GM19238 (cell line): ENCODE results near the gene PTPN22.

ENCODE experiments used
- DNase-seq: peaks from one replicate; pipeline ENCODE4 v3.0.0; 2011; ENCODE audit warnings: low spot score; ENCODE audit not compliant: insufficient read length

PTPN22 gene

DNA sequence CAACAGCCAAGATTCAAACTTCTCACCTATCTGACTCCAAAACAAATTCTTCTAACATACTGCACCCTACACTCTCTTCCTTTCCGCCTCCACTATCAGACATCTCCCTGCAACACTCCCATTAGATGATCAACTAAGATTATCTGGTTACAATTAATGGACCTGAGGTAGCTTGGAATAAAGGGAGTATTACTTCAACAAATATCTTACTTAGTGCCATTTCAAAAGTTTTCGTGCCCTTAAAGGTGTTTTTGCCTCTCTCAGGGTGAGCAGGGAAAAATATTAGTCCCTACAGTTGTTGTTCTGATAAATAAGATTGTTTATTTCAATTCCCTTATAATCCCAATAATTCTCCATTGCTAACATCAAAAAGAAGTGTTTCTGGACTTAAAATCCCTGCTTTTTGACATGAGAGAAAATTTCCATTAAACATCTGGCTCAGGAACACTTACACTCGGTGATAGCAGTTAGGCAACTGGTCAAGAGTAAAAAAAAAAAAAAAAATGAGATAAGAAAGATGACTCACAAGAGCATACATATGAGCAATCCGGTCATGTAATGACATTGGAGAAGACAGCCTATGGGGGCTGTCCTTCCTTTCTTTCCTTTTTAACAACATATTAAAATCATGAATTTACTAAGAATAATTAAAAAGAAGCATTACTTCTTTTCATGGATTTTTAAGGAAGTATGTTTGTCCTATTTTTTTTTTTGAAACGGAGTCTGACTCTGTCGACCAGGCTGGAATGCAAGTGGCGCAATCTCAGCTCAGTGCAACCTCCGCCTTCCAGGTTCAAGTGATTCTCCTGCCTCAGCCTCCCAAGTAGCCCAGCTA lies 66.9 kb downstream of the PTPN22 start:
- no peak for DNase-seq

DNA sequence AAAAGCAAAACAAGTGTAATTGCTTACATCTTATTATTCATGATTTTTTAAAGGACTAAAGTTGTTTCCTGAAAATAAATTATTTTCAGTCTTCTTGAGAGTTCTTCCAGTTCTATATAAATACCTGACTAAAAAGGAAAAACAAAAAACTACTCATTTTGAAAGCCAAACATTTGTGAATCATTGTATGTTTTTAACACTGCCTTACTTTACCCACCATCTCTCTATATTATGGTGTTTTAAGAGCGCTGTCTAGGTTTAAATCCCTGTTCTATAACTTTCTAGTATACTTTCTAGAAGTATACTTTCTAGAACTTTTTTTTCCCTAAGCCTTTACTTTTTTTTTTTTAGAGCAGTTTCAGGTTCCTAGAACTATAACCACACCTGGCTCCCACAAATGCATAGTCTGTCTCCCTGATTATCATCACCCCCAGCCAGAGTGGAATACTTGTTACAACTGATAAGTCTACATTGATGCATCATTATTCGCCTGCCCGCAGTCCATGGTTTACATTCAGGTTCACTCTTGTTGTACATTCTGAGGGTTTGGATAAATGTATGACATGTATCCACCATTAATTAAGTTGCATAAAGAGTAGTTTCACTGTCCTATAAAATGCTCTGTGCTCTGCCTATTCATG lies 69.0 kb downstream of the PTPN22 start:
- no peak for DNase-seq

DNA sequence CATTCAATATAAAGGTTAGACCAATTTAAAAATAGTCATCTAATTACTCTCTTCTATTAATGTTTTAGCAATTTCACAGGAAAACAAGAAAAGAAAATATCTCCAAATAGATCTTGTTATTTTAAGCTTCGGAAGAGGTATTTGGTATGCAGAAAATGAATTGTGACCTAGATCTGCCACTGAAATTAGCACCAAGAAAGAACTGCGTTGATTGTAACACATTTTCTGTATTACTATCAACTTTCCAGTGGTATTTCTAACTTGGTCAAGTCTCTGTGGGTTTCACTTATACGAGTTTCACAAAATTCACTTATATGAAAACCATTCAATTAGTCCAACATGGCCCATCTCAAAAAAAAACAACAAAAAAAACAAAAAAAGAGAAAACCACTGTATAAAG lies 71.0 kb downstream of the PTPN22 start:
- DNase-seq, result no peak

DNA sequence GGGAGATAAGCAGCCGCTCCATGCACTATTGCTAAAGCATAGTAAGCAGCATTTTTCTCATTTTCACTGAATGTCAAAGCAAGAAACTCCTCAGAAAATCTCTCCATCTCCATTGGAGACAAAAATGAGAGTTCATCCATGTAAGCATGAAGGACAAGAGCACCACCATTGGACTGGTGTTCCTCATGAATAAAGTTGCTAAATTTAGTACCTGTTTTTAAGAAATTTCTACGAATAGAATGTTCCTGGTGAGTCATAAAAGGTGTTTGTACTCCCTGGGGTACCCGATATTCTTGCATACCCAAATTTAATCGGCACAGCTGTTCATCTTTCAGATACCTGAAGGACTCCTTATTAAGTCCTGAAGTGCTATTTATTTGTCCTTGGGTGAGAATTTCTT lies 74.0 kb downstream of the PTPN22 start:
- no peak for DNase-seq

DNA sequence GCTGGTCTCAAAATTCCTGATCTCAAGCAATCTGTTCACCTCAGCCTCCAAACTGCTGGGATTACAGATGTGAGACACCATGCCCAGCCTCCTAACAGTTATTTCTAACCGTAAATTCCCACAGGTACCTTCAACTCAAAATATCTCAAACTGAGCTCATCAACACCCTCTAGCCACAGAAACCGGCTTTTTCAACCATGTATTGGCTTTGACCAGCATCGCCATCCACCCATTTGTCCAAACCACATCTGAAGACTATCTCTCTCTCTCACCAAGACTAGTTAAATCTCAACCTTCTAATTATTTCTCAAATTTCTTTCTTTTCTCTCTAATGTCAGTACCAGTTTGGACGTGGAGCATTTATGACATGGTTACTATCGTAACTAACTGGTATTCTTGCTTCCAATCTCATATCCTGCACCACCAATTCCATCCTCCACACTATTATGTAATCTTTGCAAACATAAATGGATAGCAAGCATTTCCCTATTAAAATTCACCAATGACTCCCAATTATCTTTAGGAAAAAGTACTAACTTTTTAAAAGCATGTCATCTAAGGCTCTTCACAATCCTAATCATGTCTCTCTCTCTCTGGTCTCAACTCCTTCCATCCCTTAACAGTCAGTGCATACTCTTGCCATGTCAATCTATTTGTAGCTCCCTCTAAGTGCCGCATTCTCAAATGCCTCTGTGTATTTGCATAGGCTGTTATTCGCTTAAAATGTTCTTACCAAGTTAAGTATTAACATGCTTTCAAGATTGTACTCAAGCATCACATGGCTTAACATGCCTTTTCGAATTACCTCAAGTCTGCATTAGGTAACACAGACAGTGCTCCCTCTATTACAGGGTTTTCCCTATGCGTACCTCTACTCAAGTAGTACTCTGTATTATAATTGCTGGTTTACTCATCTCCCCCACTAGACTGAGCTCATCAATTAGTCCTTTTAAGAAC lies 77.4 kb downstream of the PTPN22 start:
- DNase-seq, result no peak

DNA sequence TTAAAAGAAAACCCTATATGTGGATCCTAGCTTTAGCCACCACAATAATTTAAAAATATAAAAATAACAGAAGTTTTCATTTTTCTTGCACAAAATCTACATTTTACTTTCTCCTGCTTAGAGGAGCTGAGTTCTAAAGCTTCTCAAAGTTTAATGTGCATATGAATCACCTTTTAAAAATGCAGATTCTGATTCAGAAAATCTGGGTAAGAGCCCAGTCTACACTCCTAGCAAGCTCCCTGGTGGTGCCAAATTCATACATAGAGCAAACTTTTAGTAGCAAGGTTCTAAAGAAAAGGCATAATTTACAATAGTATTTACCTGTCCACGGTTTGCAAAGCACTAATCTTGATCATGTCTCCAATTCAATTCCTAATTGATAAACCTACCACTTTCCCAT lies 78.5 kb downstream of the PTPN22 start:
- no peak for DNase-seq

DNA sequence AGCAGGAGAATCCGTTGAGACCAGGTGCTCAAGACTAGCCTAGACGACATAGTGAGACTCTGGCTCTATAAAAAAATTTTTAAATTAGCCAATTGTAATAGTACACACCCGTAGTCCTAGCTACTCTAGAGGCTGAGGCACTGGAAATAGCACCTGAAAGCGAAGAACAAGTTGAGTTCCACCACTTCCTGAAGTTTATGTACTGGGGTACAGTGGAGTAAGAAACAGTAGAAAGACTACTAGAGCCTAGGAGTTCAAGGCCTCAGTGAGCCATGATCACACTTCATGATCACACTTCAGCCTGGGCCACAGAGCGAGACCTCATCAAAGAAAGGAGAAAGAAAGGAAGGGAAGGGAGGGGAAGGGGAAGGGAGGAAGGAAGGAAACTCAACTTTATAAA lies 79.0 kb downstream of the PTPN22 start:
- no peak for DNase-seq

DNA sequence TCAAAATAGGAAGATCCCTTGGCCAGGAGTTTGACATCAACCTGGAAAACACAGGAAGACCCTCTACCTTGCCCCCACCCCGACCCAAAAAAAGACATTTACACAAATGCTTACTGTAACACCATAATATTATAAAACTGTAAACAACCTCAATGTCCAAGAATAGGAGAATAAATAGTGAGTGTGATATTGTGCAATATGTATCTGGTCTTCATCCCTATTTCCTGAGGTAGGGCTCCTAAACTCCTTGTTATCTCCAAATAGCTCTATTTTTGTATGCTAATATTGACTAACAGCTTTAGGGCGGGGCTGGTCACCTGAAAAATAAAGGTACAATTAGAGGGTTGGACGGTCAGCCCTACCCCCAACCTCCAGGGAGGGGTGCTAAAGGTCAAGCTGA lies 82.7 kb downstream of the PTPN22 start:
- no peak for DNase-seq

DNA sequence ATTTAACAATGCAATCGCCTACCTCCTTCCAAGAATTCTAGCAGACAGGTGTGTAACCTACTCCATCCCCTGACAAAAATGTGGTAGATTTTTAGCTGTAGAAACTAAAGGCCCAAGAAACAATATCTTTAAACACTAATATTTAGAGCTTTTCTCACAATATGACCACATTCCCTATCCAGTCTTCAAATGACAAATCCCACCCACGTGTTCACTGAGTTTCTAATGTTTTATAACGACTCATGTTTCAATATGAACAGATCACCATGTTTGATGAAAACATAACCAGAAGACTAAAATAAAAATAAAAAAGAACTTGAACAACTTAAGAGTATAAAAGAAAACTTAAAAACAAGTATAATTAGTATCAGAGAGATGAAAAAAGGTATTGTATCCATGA lies 83.8 kb downstream of the PTPN22 start:
- no peak for DNase-seq

DNA sequence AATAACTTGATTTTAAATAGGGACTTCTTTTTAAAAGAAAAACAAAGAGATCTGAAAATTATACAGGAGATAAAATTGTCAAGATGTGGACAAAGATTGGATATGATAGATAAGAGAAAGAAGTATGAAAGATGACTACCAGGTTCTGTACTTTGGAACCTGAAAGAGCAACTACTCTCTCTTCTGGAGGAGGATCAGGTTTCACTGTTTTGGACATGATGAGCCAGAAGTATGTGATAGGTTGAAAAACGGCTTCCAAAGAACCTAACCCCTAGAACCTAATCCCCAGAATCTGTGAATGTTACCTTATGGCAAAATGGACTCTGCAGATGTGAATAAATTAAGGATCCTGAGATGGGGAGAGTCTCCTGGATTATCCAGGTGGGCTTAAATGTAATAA lies 85.4 kb downstream of the PTPN22 start:
- no peak for DNase-seq

DNA sequence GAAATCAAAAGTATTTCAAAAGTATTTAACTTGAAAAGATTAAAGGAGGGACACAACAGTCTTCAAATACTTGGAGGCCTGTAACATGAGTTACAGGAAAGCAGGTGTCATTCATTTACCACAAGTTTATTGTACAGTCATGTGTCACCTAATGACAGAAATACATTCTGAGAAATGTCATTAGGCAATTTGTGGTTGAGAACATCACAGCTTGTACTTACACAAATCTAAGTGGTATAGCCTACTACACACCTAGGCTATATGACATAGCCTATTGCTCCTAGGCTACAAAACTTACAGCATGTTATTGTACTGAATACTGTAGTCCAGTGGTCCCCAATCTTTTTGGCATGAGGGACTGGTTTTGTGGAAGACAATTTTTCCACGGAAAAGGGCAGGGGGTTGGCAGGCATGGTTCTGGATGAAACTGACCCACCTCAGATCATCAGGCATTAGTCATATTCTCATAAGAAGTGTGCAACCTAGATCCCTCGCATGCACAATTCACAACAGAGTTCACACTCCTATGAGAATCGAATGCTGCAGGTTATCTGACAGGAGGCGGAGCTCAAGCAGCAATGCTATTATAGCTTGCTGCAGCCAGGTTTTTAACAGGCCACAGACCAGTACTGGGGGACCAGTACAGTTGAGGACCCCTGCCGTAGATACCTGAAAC lies 87.3 kb downstream of the PTPN22 start:
- DNase-seq, result no peak

DNA sequence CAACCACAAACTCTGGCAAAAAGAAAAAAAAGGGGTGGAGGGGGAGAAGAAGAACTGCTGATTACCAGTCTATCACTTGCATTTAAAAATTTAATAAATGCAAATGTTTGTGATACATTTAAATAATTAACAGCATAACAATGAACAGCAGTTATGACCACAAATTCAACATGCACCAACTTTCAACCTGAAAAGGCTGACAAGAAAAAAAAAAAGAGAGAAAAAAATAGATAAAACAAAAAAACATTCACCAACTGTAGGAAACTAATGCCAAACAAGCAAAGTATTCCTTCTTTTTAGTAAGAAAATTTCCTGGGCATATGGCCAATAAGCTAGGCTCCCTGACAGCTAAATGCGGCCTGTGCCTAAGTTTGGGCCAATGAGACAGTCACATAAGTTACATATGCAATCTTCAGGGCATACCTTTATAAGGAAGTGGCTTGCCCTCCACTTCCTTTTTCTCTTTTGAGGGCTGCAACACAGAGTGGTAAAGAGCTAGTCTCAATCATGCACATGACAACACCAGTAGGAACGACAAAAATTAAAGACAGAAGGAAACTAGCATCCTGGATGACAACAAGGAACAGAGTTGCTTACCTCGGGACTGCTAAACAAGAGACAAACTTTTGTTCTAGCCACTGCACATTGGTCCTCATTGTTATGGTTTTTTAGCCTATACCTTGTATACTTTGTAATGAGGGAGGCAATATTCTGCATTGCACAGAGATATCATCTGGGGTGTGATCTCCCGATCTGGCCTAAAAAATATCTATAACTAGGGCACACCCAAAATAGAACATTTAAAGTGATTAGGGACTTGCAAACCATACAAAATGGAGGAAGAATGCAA lies 88.0 kb downstream of the PTPN22 start:
- DNase-seq, result peak; percentile 16

DNA sequence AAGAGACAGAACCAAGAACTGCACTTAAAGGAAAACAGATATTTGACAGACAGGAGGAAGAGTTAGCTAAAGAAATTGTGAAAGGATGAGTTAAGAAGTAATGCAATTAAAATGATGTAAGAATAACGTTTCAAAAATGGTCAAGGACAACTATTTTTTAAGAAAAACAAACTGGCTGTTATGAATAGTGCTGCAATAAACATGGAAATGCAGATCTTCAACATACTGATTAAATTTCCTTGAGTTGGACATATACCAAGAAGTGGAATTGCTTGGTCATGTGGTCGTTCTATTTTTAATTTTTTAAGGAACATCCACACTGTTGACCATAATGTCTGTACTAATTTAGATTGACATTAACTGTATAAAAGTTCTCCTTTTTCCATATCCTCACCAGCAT lies 89.1 kb downstream of the PTPN22 start:
- DNase-seq, result no peak

DNA sequence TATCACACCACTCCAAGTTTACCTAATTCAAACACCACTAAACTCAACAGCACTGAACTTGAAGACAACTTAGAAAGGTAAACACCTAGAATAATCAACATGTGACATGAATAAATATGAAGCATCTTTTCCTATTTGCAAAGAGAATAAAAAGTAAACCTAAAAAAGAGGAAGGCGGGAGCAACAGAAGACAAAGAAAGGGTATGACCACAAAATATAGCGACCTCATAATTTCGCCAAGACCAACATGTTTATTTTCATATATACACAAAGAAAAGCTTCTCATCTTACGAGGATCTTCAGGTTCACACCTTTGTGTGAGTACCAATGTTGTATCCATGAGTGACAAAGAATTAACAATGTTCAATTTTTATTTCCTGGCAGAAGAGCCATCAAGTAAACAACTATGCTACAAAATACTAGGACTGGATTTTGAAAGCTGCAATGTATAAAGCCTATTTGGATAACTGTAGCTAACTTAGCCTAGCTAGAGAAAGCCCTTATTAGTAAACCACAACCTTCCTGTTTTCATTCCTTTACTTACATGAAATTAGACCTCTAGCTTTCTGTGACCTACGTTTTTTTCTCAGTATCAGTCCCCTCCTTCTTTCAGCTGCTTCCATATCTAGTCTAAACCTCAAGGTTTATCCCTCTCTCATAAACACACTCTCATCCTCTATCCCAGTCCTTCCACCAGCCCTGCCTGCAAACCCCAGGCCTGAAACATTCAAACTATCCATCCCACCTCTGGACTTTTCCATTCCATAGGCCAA lies 91.0 kb downstream of the PTPN22 start:
- no peak for DNase-seq

DNA sequence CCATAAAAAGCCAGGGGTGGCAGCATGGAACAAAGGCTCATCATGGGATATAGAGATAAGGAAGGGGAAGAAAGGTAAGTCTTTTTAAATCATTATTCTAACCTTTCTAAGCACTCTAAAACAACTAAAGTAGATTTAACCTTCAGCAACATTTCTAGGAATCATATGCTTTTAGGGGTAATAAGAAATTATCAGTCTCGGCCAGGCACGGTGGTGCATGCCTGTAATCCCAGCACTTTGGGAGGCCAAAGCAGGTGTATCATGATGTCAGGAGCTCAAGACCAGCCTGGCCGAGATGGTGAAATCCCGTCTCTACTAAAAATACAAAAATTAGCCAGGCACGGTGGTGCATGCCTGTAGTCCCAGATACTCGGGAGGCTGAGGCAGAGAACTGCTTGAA lies 92.0 kb downstream of the PTPN22 start:
- DNase-seq, result no peak

DNA sequence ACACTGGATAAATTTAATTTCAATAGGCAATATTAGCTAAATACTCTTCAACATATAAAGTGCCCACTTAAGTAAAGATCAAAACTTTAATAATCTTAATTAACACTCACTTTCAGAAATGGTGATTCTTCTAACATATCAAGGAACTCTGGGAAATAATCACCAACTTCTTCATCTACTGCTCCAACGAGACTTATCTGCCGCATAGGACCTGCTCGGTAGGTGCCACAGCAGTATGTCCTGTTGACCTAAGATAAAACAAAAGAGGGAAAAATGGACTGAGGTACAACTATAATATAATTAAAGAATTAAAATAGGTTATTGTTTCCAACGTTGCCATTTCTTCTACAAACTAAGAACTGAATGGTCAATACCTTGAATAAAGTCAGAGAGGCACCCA lies 94.0 kb downstream of the PTPN22 start:
- no peak for DNase-seq

DNA sequence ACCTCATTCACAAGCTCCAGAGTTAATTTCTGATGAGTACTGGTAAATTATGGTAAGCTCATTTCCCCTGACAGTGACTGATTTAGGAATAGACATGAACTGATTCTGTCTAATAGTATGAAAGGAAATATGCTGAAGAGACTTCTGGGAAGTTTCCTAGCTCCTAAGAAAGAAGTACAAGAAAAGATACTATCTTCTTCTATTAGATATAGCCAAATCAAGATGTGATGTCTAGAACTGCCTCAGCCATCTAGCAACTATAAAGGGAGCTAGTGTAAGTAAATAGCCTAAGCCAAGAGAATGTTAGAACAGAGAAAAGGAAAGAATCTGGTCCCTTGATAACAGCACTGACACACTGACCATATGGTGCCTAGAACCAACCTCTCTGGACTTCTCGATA lies 101.5 kb downstream of the PTPN22 start:
- no peak for DNase-seq

DNA sequence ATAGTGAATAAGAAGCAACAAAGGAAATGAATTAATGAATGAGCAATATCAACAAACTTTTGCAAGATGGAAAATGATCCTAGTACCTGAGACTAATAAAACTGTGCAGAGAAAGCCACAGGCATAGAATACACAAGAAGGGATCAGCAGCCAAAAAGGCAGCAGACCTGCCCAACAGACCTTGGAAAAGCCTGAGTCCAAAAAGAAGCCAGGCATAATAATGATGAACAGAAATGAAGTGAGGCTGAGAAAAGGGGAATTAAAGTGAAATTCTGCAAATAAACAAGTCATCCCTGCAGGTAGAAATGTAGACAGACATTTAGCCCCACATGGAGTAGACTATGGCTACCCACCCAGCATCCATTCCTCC lies 101.9 kb downstream of the PTPN22 start:
- no peak for DNase-seq

DNA sequence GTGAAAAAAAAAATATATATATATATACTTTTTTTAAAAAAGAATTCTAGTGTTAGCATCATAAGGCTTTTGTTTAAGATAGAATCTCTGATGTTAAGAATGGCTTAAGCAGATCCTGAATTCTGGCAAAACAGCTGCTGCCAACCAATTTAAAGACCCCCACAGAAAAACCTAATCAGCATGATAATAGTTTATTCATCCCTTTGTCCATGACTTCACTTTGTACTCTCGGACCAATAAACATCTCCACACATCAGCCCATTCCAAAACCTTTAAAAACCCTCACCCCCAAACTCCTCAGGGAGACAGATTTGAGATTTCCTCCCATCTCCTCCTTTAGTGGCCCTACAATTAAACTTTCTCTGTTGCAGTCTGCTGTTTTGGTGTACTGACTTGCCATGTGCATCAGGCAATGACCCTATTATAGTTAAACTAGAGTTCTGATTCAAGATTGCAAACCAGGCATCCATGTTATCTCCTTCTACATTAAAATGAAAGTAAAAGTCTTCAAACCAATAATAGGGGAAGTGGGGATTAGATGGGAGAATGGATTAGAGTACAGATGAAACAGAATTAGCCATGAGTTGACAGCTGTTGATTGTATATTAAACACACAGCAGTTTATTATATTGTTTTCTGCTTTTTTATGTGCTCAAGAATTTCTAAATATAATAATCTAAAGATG lies 102.5 kb downstream of the PTPN22 start:
- DNase-seq, result no peak
